Upper lobe of left lung (tissue), 4 donors: ENCODE data around the gene DTNB.

Source experiments
- POLR2A ChIP-seq, 4 donors: fragments of 450-650 bp; IDR thresholded peaks; one replicate each; pipeline ENCODE4 v1.5.1; 2016 to 2017; ENCODE audit warnings: antibody characterized with exemption in 4 of 4, mild to moderate bottlenecking in 2 of 4
- TF ChIP-seq, protein P1 (sequence below), 6 experiments: fragments of 450-650 bp in 4 of 6; fragments of 200-600 bp in 2 of 6; sonication (generic) in 2 of 6; IDR thresholded peaks; one replicate each; pipeline ENCODE4 v1.5.1; 2016 to 2019; ENCODE audit warnings: antibody characterized with exemption in 6 of 6

DNA sequence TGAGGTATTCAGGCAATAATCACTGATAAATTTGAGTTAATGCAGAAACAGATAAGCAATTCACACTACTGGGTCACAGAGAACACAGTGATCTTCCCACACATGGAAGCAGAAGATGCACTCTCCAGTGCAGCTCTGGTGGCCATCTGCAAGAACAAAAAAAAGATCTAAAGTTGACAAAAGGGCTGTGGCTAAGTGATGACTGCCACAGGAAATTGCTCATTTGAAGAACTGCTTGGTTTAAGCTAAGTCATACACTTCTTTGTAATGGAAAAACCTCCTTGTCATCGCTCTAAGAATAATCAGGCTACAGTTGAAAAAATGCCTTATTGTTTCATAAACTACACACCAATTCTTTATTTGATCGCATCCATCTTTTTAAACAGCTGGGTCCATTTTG is 115.1 kb downstream of the DTNB start:
- no peak for TF ChIP-seq POLR2A (IDR thresholded peaks at IDR 0.05)
- TF ChIP-seq, protein P1, sequence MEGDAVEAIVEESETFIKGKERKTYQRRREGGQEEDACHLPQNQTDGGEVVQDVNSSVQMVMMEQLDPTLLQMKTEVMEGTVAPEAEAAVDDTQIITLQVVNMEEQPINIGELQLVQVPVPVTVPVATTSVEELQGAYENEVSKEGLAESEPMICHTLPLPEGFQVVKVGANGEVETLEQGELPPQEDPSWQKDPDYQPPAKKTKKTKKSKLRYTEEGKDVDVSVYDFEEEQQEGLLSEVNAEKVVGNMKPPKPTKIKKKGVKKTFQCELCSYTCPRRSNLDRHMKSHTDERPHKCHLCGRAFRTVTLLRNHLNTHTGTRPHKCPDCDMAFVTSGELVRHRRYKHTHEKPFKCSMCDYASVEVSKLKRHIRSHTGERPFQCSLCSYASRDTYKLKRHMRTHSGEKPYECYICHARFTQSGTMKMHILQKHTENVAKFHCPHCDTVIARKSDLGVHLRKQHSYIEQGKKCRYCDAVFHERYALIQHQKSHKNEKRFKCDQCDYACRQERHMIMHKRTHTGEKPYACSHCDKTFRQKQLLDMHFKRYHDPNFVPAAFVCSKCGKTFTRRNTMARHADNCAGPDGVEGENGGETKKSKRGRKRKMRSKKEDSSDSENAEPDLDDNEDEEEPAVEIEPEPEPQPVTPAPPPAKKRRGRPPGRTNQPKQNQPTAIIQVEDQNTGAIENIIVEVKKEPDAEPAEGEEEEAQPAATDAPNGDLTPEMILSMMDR (IDR thresholded peaks at IDR 0.05), result no peak
